Memory B cell (primary cell): ENCODE data around the gene TMEM151A.

ENCODE experiments used
- ATAC-seq: fragments of 150-1000 bp; cut with Tn5 transposase; 2 replicates; pipeline ENCODE4 v1.10.0; 2021; ENCODE audit warnings: low read depth, mild to moderate bottlenecking, moderate library complexity
- DNase-seq, 2 donors: peaks; one replicate each; pipeline ENCODE4 v3.0.0; 2022; ENCODE audit warnings: low spot score in 2 of 2
- H3K27ac Mint-ChIP-seq: one replicate; pipeline ENCODE4 v1.8.0; 2022; ENCODE audit warnings: mild to moderate bottlenecking, moderate library complexity, mixed read lengths
- H3K27me3 Mint-ChIP-seq: one replicate; pipeline ENCODE4 v1.8.0; 2022; ENCODE audit warnings: mixed read lengths
- H3K36me3 Mint-ChIP-seq: one replicate; pipeline ENCODE4 v1.8.0; 2022; ENCODE audit warnings: mild to moderate bottlenecking, mixed read lengths
- H3K4me1 Mint-ChIP-seq: one replicate; pipeline ENCODE4 v1.8.0; 2022; ENCODE audit warnings: mixed read lengths
- H3K4me3 Mint-ChIP-seq: one replicate; pipeline ENCODE4 v1.8.0; 2022; ENCODE audit warnings: mild to moderate bottlenecking, moderate library complexity, mixed read lengths
- H3K9me3 Mint-ChIP-seq: one replicate; pipeline ENCODE4 v1.8.0; 2022; ENCODE audit warnings: mixed read lengths

The TMEM151A gene

DNA sequence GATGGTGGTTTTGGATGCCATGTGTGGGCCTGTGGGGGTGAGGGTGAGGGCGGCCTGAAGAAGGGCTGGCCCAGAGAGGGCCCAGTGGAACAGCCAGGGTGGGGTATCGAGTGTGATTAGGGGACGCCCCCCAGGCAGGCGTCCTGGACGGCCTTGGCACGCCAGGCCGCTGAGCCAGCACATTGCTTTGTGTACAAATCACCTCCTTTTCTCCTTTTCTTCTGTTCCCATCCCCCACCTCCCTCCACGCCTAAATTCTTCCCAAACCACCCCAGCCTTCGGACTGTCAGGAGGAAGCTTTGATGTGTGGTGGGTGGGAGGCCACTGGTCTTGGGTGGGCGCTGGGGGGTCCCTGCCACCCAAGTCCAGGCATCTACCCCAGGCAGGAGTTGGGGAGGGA is 33.0 kb downstream of the TMEM151A start:
- Mint-ChIP-seq H3K36me3 (no peaks in the 10 kb centered on the region), H3K27me3 (peaks cover 2% of the 10 kb centered on the region), H3K4me3 (no peak overlapping the region), H3K4me1 (peaks cover 20% of the 10 kb centered on the region), H3K27ac (no peak overlapping the region), H3K9me3 (no peaks in the 10 kb centered on the region)
- ATAC-seq (no peak), DNase-seq (no peak)

DNA sequence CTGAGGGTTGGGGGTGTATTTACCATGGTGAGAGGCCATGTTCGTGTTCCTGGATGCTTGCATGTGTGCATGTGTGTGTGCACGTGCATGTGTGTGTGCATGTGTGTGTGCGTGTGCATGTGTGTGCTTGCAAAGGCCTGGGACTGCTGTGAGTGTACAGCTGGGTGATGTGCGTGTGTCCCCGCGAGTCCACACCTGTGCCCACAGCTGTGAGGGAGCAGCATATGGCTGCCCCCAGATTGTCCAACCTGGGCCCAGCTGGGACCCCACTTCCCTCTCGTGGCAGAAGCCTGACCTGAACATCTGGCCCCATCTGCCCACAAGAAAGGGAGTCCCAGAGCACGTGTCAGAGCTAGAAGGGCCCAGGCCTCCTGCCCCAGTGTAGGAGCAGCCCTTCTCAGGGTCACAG is 33.6 kb downstream of the TMEM151A start:
- DNase-seq = no peak
- no peaks in the 10 kb centered on the region for H3K36me3 Mint-ChIP-seq
- ATAC-seq = no peak
- no peak overlapping the region for H3K4me3 Mint-ChIP-seq
- H3K27ac Mint-ChIP-seq = no peak overlapping the region
- H3K9me3 Mint-ChIP-seq = no peaks in the 10 kb centered on the region
- peaks cover 20% of the 10 kb centered on the region for H3K4me1 Mint-ChIP-seq
- H3K27me3 Mint-ChIP-seq = peaks cover 4% of the 10 kb centered on the region

DNA sequence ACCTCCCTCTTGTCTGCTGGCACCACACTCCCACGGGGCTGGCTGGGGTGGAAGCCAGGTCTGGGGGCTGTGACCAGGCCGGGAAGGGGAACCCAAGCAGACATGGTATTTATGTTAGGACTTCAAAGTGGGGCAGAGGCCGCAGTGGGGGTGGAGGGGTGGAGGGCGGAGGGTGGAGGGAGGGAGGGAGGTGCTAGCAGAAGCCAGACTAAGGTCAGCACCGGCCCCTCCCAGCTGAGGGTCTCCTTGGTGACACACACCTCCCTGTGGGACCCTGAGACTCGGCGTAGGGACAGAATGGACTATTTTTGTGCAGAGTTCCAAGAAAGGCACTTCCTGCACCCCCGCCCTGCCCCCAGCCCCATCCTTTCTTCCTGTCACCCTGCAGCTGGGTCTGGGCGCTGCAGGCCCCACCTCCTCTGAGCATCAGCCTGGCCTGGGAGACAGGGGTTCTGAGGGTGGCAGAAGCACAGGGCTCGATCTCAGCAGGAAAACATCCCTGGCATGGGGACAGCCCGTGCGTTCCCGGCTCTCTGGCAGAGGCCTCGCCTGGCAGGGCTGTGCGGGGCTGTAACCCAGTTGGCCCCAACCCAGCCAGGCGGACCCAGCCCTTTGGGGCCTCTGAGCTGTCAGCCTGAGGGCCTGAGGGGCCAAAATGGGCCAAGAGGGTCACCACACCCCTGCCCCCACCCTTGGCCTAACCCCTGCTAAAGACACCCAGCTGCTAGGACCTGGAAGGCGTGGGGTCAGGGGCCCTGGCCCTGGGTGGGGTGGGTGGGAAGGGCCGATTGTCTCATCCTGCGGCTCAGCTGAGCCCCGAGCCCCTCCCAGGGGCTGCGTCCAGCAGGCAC is 34.8 kb downstream of the TMEM151A start:
- ATAC-seq (no peak), DNase-seq (no peak)
- H3K9me3 Mint-ChIP-seq = no peaks in the 10 kb centered on the region
- H3K4me1 Mint-ChIP-seq = peaks cover 20% of the 10 kb centered on the region
- peaks cover 4% of the 10 kb centered on the region for H3K27me3 Mint-ChIP-seq
- no peak overlapping the region for H3K4me3 Mint-ChIP-seq
- no peaks in the 10 kb centered on the region for H3K36me3 Mint-ChIP-seq
- H3K27ac Mint-ChIP-seq = no peak overlapping the region

DNA sequence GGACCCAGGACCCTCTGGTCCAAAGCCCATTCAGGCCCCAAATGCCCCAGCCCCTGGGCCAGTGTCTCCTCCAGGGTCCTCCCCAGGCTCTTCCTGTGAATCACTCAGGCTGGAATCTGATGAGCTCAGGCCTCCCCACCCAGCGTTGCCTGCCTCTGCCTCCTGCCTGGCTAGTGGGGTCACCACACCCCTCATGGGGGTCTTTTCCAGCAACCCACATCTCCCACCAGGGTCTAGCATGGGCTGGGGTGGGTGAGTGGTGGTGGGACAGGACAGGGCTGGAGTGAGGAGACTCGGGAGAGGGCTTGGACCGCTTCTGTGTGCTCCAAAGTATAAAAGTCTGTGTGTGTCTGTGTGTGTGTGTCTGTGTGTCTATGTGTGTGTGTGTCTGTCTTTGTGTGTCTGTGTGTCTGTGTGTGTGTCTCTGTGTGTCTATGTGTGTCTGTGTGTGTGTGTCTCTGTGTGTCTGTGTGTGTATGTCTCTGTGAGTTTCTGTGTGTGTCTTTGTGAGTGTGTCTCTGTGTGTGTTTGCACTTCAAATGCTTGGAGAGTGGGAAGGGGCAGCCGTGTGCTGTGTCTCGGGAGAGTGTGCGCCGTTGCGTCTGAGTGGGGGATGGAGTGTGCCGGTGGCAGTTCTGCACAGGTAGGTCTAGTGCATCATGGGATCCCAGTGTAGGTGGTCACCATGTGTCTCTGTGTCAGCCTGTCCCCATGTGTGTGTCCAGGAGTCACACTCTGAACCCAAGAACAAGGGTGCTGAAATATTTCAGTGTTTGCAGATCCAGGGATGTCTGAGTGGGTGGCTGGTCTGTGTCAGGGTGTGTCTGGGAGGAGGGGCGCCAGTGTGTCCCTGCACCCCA is 35.7 kb downstream of the TMEM151A start:
- peaks cover 4% of the 10 kb centered on the region for H3K27me3 Mint-ChIP-seq
- H3K4me3 Mint-ChIP-seq = no peak overlapping the region
- H3K4me1 Mint-ChIP-seq = peaks cover 20% of the 10 kb centered on the region
- H3K36me3 Mint-ChIP-seq = no peaks in the 10 kb centered on the region
- DNase-seq (no peak), ATAC-seq (no peak)
- no peak overlapping the region for H3K27ac Mint-ChIP-seq
- no peaks in the 10 kb centered on the region for H3K9me3 Mint-ChIP-seq

DNA sequence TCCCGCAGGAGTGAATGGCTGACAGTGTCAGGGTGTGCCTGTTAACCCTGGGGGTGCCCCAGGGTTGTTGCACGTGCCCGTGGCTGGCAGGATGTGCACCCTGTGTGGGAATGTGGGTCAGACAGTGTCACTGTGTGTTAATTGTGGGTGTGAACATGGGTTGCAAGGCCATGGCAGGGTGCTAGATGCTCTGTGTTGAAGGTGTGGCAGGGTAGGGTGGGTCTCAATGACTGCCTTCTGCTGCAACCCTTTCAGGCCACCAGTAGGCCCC is 36.3 kb downstream of the TMEM151A start:
- H3K4me3 Mint-ChIP-seq = no peak overlapping the region
- DNase-seq (no peak), ATAC-seq (no peak)
- peaks cover 4% of the 10 kb centered on the region for H3K27me3 Mint-ChIP-seq
- peaks cover 20% of the 10 kb centered on the region for H3K4me1 Mint-ChIP-seq
- no peaks in the 10 kb centered on the region for H3K36me3 Mint-ChIP-seq
- H3K27ac Mint-ChIP-seq = no peak overlapping the region
- no peaks in the 10 kb centered on the region for H3K9me3 Mint-ChIP-seq

DNA sequence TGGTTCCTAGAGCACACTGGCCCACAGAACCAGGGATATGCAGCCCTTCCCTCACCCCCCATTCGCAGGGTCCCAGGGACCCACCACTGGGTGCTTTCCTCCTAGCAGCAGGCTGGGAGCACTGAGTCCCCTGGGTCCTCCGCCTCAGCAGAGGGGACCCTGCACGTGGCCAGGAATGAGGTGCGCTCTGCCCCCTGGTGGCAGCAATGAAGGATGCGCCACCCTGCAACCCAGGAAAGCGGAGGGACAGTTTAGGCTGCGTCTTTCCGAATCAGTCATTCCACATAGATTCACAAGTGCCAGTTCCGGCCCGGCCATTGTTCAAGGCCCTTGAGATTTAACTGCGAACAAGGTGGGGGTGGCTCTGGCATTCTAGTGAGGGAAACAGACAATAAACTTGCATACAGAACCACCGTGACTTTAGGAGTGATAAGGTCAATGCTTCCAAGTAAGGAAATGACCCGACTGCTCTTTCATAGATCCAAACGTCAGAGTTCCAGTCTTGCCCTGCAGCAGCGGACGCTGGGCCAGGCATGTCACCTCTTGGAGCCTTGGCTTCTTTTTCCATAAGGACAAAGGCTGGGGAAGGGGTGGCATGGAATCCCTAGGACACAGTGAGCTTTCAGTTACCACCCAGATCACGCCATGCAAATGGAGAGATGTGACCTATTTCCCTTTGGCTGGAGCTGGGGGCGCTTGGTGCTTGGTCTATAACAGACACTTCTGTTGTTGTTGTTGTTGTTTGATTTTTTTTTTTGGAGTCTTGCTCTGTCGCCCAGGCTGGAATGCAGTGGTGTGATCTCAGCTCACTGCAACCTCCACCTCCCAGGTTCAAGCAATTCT is 36.8 kb downstream of the TMEM151A start:
- peaks cover 17% of the 10 kb centered on the region for H3K4me1 Mint-ChIP-seq
- ATAC-seq = peak; percentile 99
- H3K27me3 Mint-ChIP-seq = peaks cover 4% of the 10 kb centered on the region
- H3K27ac Mint-ChIP-seq = no peak overlapping the region
- H3K36me3 Mint-ChIP-seq = no peaks in the 10 kb centered on the region
- H3K4me3 Mint-ChIP-seq = peak overlapping the region; percentile 53
- peak; percentile 81 to 83 for DNase-seq
- no peaks in the 10 kb centered on the region for H3K9me3 Mint-ChIP-seq

DNA sequence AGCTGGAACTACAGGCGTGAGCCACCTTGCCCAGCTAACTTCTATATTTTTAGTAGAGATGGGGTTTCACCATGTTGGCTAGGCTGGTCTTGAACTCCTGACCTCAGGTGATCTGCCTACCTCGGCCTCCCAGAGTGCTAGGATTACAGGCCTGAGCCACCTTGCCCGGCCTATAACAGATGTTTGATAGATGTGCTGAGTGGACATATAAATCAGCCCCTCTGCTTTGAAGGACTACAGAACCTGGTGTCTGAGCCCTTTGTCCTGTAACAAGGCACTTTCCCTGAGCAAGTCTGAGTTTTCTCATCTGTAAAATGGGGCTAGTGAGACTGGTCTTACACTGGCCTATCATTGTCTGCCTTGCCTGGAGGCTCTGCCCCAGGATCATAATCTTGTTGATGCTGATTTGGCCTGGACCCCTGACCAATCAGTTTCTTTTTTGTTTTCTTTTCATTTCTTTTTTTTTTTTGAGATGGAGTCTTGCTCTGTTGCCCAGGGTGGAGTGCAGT is 37.5 kb downstream of the TMEM151A start:
- ATAC-seq = no peak

DNA sequence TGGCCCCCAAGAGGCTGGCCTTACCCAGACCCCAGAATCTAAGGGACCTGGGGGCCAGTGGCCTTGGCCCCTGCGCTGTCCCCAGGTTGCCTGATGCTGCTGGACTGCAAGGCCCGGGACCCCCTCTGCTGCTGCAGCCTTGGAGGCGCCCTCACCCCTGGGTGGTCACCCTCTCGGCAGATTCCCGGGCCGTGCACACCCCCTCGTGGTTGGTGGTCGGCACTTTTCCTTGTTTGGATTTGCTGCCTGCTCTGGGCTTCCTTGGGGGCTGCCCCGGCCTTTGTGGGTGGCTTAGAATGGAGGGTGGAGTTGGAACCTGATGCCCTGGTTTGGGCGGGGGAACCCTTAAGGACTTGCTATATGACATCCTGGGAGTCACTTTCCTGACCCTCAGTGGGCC is 39.2 kb downstream of the TMEM151A start:
- H3K27me3 Mint-ChIP-seq = peaks cover 8% of the 10 kb centered on the region

More for the DNA sequence above, 37.5 kb downstream of the TMEM151A start:
- Mint-ChIP-seq H3K36me3 (peaks cover 1% of the 10 kb centered on the region), H3K9me3 (no peaks in the 10 kb centered on the region), H3K4me3 (no peak overlapping the region), H3K4me1 (peaks cover 14% of the 10 kb centered on the region), H3K27me3 (peaks cover 5% of the 10 kb centered on the region), H3K27ac (no peak overlapping the region)
- no peak for DNase-seq

DNA sequence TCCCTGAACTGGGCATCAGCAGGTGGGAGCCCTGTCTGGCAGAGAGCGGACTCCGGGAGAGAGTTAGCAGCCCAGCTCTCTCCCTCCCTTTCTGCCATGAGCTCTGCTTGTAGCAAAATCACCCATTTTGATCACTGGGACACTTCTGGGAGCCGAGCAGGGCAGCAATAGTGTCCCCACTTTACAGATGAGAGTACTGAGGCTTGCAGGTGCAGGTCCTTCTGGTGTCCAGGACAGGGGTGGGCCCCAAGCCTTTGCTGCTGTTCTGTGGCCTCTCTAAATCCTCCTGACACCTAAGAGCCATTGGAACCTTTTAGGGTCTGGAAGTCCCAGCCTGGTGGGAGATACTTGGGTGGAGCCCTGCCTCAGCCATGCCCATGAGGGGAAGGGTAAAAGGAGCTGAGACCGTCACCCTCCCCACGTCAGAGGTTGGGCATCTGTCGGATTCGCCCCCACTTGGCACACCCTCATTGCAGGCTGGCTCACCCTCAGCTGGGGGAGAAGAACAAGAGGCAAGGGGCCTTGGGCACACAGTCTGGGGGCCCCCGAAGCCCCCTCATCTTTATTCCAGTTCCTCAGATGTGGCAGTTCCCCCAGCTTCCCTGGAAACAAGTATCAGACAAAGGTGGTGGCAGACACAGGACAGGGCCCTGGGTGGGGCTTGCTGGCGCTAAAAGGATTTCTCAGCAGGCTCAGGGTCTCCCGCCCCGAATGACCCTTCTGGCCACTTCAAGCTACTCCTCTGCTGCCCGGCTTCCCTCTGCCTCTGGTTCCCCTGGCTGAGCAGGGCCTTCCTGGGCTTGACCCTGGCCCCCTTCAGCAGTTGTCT is 40.1 kb downstream of the TMEM151A start:
- H3K9me3 Mint-ChIP-seq = no peaks in the 10 kb centered on the region
- no peak for ATAC-seq
- H3K4me3 Mint-ChIP-seq = no peak overlapping the region
- H3K36me3 Mint-ChIP-seq = peaks cover 1% of the 10 kb centered on the region
- H3K4me1 Mint-ChIP-seq = peaks cover 24% of the 10 kb centered on the region
- no peak for DNase-seq
- no peak overlapping the region for H3K27ac Mint-ChIP-seq
- peaks cover 8% of the 10 kb centered on the region for H3K27me3 Mint-ChIP-seq

More for the DNA sequence above, 39.2 kb downstream of the TMEM151A start:
- DNase-seq = no peak
- peaks cover 18% of the 10 kb centered on the region for H3K4me1 Mint-ChIP-seq
- H3K36me3 Mint-ChIP-seq = peaks cover 1% of the 10 kb centered on the region
- H3K9me3 Mint-ChIP-seq = no peaks in the 10 kb centered on the region
- no peak overlapping the region for H3K27ac Mint-ChIP-seq
- no peak overlapping the region for H3K4me3 Mint-ChIP-seq
- no peak for ATAC-seq

DNA sequence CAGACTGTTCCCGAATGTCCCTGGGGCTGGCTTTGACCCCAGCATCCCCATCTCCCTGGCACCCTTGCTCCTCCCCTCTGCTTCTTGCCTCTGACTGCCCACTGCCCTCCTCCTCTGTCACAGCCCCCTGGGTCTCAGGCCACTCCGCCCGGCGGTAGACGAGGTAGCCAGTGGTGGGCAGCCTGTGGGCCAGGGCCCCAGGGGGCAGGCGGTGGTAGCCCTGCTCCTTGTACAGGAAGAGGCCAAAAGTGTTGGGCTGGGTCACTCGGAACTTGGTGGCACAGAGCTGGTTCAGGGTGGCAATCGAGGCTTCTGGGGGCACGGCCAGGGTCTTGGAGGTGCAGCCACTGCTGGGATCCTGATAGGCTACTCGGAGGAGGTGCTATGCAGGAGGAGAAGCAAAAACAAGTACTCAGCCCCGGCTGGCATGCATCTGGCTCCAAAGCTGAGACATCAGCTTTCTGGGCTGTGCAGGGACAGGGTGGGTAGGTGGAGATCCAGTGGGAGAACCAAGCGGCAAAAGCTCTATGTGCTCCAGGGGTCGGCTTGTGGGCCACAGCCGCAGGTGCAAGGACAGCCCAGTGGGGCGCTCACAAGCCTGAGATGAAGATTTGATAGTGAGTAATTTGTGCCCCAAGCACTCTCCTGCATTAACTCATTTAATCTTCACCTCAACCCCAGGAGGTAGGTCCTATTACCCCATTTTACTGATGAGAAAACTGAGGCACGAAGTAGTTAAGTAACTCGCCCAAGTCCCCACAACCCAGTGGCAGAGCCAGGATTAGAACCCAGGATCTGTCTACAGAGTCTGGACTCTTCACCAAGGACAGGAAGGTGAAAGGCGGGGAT is 40.9 kb downstream of the TMEM151A start:
- no peak for ATAC-seq
- no peak overlapping the region for H3K27ac Mint-ChIP-seq
- DNase-seq = no peak
- H3K36me3 Mint-ChIP-seq = peaks cover 4% of the 10 kb centered on the region
- no peaks in the 10 kb centered on the region for H3K9me3 Mint-ChIP-seq
- H3K4me1 Mint-ChIP-seq = peaks cover 27% of the 10 kb centered on the region
- peaks cover 6% of the 10 kb centered on the region for H3K27me3 Mint-ChIP-seq
- H3K4me3 Mint-ChIP-seq = no peak overlapping the region

DNA sequence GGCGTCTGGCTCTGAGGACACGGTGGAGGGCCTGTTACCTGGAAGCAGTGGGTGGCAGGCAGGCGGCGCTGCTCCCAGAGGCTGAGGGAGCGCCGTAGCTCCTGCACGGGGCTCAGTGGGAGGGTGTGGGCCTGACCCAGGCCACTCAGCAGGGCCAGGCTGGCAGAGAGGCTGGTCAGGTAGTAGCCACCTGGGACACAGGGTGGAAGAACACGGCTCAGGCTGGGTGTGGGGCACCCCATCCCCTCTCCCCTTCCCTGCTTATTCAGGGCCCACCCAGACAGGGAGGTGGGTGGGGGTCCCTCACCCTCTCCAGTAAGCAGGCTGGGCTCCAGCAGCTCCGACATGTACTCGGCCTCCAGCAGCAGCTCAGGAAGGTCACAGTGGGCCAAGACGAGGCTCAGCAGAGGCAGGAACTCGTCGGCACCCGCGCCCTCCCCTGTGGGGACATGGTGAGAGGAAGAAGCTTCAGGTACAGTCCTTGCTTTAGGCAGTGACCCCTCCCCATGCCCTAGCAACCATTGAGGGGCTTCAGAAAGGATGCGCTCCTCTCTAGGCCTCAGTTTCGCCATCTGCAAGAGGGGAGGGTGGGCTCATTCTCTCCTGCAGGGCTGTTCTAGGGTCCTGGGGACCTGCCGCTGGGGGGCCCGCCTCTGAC is 41.7 kb downstream of the TMEM151A start:
- DNase-seq (no peak), ATAC-seq (no peak)
- peaks cover 6% of the 10 kb centered on the region for H3K27me3 Mint-ChIP-seq
- H3K27ac Mint-ChIP-seq = no peak overlapping the region
- no peaks in the 10 kb centered on the region for H3K9me3 Mint-ChIP-seq
- H3K4me1 Mint-ChIP-seq = peaks cover 24% of the 10 kb centered on the region
- H3K4me3 Mint-ChIP-seq = no peak overlapping the region
- H3K36me3 Mint-ChIP-seq = peaks cover 4% of the 10 kb centered on the region

DNA sequence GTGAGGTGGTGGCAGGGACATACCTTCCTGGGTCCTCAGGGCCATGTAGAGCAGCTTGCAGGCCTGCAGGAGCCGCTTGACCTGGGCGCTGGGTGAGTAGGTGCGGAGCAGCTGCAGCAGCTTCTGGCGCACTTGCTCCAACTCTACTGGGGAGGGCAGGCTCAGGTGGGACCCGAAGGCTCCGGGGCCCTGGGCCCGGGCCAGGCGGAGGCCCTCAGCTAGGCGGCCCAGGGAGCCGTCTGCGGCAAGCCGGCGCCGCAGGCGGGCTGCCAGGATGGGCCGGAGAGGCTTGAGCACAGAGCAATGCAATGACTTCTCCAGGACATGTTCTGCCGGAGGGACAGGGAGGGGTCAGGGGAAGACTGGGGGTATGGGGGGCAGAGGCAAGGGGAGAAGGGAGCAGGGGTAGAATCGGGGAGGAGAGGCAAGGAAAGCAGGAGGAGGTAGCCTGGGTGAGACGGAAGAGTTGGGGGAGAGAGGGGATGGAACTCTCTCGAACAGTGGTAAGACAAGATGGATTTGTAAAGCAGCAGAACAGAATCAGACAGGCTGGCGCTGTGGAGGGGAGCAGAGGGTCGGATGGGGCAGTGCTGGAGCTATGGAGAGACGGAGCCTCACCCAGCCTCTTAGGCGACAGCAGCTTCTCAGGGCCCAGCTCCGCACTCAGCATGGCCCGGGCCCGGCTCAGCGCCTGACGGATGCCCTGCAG is 42.4 kb downstream of the TMEM151A start:
- Mint-ChIP-seq H3K27me3 (peaks cover 6% of the 10 kb centered on the region), H3K4me1 (peaks cover 20% of the 10 kb centered on the region), H3K4me3 (no peak overlapping the region), H3K27ac (no peak overlapping the region), H3K36me3 (peaks cover 9% of the 10 kb centered on the region), H3K9me3 (no peaks in the 10 kb centered on the region)
- ATAC-seq (no peak), DNase-seq (no peak)
